H1 (cell line): ENCODE results near the gene OSBPL9. TPM values are rescaled to one million over a fixed set of nuclear protein-coding genes. Genes with fewer than 3 reads are reported as not detected.

Experiments used
- CTCF ChIA-PET: fragments of 300-600 bp; sonication (Branson Sonifier 250); formaldehyde crosslinking; loops from one replicate; lab custom pipeline; 2021; ENCODE audit not compliant: partially characterized antibody; lab: Charles Lee
- POLR2A ChIA-PET: fragments of 300-600 bp; sonication (Branson Sonifier 250); formaldehyde crosslinking; loops from one replicate; lab custom pipeline; 2021; ENCODE audit warnings: inconsistent platforms; ENCODE audit not compliant: partially characterized antibody; lab: Charles Lee
- DNase-seq, 2 experiments: peaks; one replicate each; pipeline versions ENCODE4 v3.0.0 to v3.0.0-alpha.2; 2010 to 2022; ENCODE audit warnings: low spot score in 2 of 2, low read depth in 1 of 2, mixed read lengths in 1 of 2
- FAIRE-seq: peaks from 2 replicates; lab custom pipeline; 2011; peaks lifted over from hg19 to GRCh38; lab: Jason Lieb, UNC
- H2AFZ ChIP-seq: 2 replicates; pipeline ENCODE4 v1.8.1; 2012; ENCODE audit warnings: low read length, inconsistent platforms
- H2AK5ac ChIP-seq: 2 replicates; pipeline ENCODE4 v1.6.1; 2013; ENCODE audit warnings: low read depth, low read length
- H2BK120ac ChIP-seq: replicated peaks from 2 replicates; pipeline ENCODE3; 2013; ENCODE audit warnings: low read depth, low read length, inconsistent platforms
- H2BK12ac ChIP-seq: 2 replicates; pipeline ENCODE4 v1.6.1; 2013; ENCODE audit warnings: low read depth, low read length
- H2BK15ac ChIP-seq: 2 replicates; pipeline ENCODE4 v1.6.1; 2013; ENCODE audit warnings: low read length
- H2BK20ac ChIP-seq: 2 replicates; pipeline ENCODE4 v1.6.1; 2013; ENCODE audit warnings: low read length
- H2BK5ac ChIP-seq: 2 replicates; pipeline ENCODE4 v1.6.1; 2013; ENCODE audit warnings: low read depth, low read length
- H3K14ac ChIP-seq: 2 replicates; pipeline ENCODE4 v1.6.1; 2013; ENCODE audit warnings: inconsistent platforms; ENCODE audit not compliant: insufficient read length
- H3K18ac ChIP-seq: 2 replicates; pipeline ENCODE4 v1.6.1; 2013; ENCODE audit warnings: low read length; ENCODE audit errors: extremely low read depth
- H3K23ac ChIP-seq: 2 replicates; pipeline ENCODE4 v1.6.1; 2013; ENCODE audit warnings: inconsistent platforms; ENCODE audit not compliant: insufficient read length
- H3K23me2 ChIP-seq: 2 replicates; pipeline ENCODE4 v1.6.1; 2013; ENCODE audit warnings: low read depth, low read length
- H3K27ac ChIP-seq: 2 replicates; pipeline ENCODE4 v1.6.1; 2011; ENCODE audit warnings: low read depth, low read length, inconsistent platforms
- H3K27me3 ChIP-seq, 4 experiments: replicated peaks in 1 of 4; 1 replicate in 1 of 4; 2 replicates in 3 of 4; pipeline versions ENCODE4 v1.6.1 to v1.8.1; 2011 to 2013; ENCODE audit warnings: low read length in 3 of 4, mild to moderate bottlenecking in 3 of 4, inconsistent platforms in 2 of 4, mixed read lengths in 2 of 4, moderate library complexity in 1 of 4; ENCODE audit not compliant: control insufficient read depth in 3 of 4, insufficient read depth in 3 of 4; ENCODE audit errors: extremely low read depth in 1 of 4
- H3K36me3 ChIP-seq, 4 experiments: 2 replicates each; pipeline versions ENCODE4 v1.6.1 to v1.8.1; 2011 to 2013; ENCODE audit warnings: mild to moderate bottlenecking in 4 of 4, low read length in 3 of 4, moderate library complexity in 2 of 4, control low read depth in 1 of 4, inconsistent platforms in 1 of 4; ENCODE audit not compliant: insufficient read depth in 4 of 4, control insufficient read depth in 2 of 4
- H3K4ac ChIP-seq: replicated peaks from 2 replicates; pipeline ENCODE3; 2013; ENCODE audit warnings: low read length, low read depth, mixed read lengths, inconsistent platforms; ENCODE audit not compliant: insufficient read length
- H3K4me1 ChIP-seq, 4 experiments: replicated peaks in 1 of 4; 1 replicate in 1 of 4; 2 replicates in 3 of 4; pipeline versions ENCODE4 v1.6.1 to v1.8.1; 2011 to 2013; ENCODE audit warnings: low read length in 3 of 4, inconsistent platforms in 2 of 4, mixed read lengths in 1 of 4; ENCODE audit not compliant: insufficient read depth in 4 of 4, control insufficient read depth in 3 of 4
- H3K4me2 ChIP-seq, 2 experiments: 2 replicates each; pipeline versions ENCODE4 v1.6.1 to v1.8.1; 2011 to 2013; ENCODE audit warnings: low read depth in 2 of 2, low read length in 2 of 2, control low read depth in 1 of 2, inconsistent platforms in 1 of 2, mild to moderate bottlenecking in 1 of 2; ENCODE audit not compliant: insufficient read depth in 1 of 2
- H3K4me3 ChIP-seq, 4 experiments: fragments of 200-600, 300-600 bp in 1 of 4; sonication (generic), shearing (Covaris generic), sonication (Bioruptor Twin) in 1 of 4; 2 replicates each; pipeline versions ENCODE4 v1.5.1 to v1.8.1; 2011 to 2016; ENCODE audit warnings: low read length in 4 of 4, low read depth in 3 of 4, control low read depth in 2 of 4, inconsistent platforms in 2 of 4, mild to moderate bottlenecking in 2 of 4, mixed read lengths in 1 of 4, moderate library complexity in 1 of 4; ENCODE audit not compliant: insufficient read depth in 2 of 4; ENCODE audit errors: extremely low read depth in 1 of 4
- H3K56ac ChIP-seq: replicated peaks from 2 replicates; pipeline ENCODE3; 2013; ENCODE audit warnings: low read depth, mild to moderate bottlenecking, mixed read lengths, low read length, inconsistent platforms; ENCODE audit not compliant: insufficient read length
- H3K79me1 ChIP-seq: 2 replicates; pipeline ENCODE4 v1.6.1; 2013; ENCODE audit warnings: low read depth, low read length, control low read depth
- H3K79me2 ChIP-seq, 2 experiments: 2 replicates each; pipeline versions ENCODE4 v1.6.1 to v1.8.1; 2012 to 2013; ENCODE audit warnings: low read length in 2 of 2, mild to moderate bottlenecking in 2 of 2, inconsistent platforms in 1 of 2; ENCODE audit not compliant: insufficient read depth in 2 of 2, control insufficient read depth in 1 of 2
- H3K9ac ChIP-seq, 4 experiments: replicated peaks in 1 of 4; 1 replicate in 1 of 4; 2 replicates in 3 of 4; pipeline versions ENCODE4 v1.6.1 to v1.8.1; 2011 to 2013; ENCODE audit warnings: low read depth in 3 of 4, low read length in 3 of 4, control low read depth in 2 of 4, mild to moderate bottlenecking in 2 of 4, moderate library complexity in 2 of 4, inconsistent platforms in 1 of 4; ENCODE audit errors: extremely low read depth in 1 of 4
- H3K9me3 ChIP-seq, 2 experiments: 2 replicates each; pipeline versions ENCODE4 v1.6.1 to v1.8.1; 2012 to 2013; ENCODE audit warnings: mild to moderate bottlenecking in 2 of 2, moderate library complexity in 2 of 2, control low read depth in 1 of 2, inconsistent platforms in 1 of 2, low read depth in 1 of 2, low read length in 1 of 2, mixed read lengths in 1 of 2; ENCODE audit not compliant: insufficient read depth in 2 of 2
- H4K20me1 ChIP-seq, 2 experiments: replicated peaks in 1 of 2; 2 replicates each; pipeline versions ENCODE3 to v1.8.1; 2011 to 2013; ENCODE audit warnings: inconsistent platforms in 2 of 2, low read length in 2 of 2, mild to moderate bottlenecking in 1 of 2; ENCODE audit not compliant: insufficient read depth in 2 of 2, control insufficient read depth in 1 of 2
- H4K5ac ChIP-seq: 2 replicates; pipeline ENCODE4 v1.6.1; 2013; ENCODE audit warnings: low read length, low read depth, mixed read lengths, inconsistent platforms; ENCODE audit not compliant: insufficient read length
- H4K8ac ChIP-seq: 2 replicates; pipeline ENCODE4 v1.8.0; 2013; ENCODE audit warnings: mild to moderate bottlenecking, moderate library complexity, low read length, inconsistent platforms; ENCODE audit not compliant: insufficient read depth; ENCODE audit errors: extremely low read depth
- H4K91ac ChIP-seq: replicated peaks from 2 replicates; pipeline ENCODE3; 2013; ENCODE audit warnings: low read length, mixed read lengths, inconsistent platforms; ENCODE audit not compliant: insufficient read length
- ATF3 ChIP-seq: IDR thresholded peaks from 2 replicates; pipeline ENCODE4 v1.6.1; 2011; ENCODE audit warnings: low read depth, mild to moderate bottlenecking, low read length; ENCODE audit not compliant: insufficient read depth
- CHD1 ChIP-seq: IDR thresholded peaks from 2 replicates; pipeline ENCODE4 v1.6.1; 2012; ENCODE audit warnings: low read depth, low read length, improper control_type of control experiment
- CTBP2 ChIP-seq: IDR thresholded peaks from 2 replicates; pipeline ENCODE4 v1.7.0; 2011; ENCODE audit warnings: borderline replicate concordance, mild to moderate bottlenecking, moderate library complexity, mixed read lengths, low read length; ENCODE audit not compliant: insufficient read depth, insufficient read length
- KDM1A ChIP-seq: fragments of 200-600, 300-600 bp; sonication (generic); IDR thresholded peaks from 2 replicates; pipeline ENCODE4 v1.7.1; 2016; ENCODE audit warnings: mild to moderate bottlenecking, low read length, borderline replicate concordance
- MAX ChIP-seq: IDR thresholded peaks from 2 replicates; pipeline ENCODE4 v1.6.1; 2012; ENCODE audit warnings: inconsistent platforms
- RXRA ChIP-seq: IDR thresholded peaks from 2 replicates; pipeline ENCODE4 v1.6.1; 2011; ENCODE audit warnings: low read depth, mild to moderate bottlenecking, low read length, moderate library complexity; ENCODE audit not compliant: insufficient read depth
- SIRT6 ChIP-seq: IDR thresholded peaks from one replicate; pipeline ENCODE4 v1.7.1; 2012; ENCODE audit warnings: low read length, inconsistent platforms
- SIX5 ChIP-seq: IDR thresholded peaks from 2 replicates; pipeline ENCODE4 v1.6.1; 2011; ENCODE audit warnings: mild to moderate bottlenecking, low read depth, low read length
- TAF7 ChIP-seq: optimal IDR thresholded peaks from 2 replicates; pipeline ENCODE3; 2011; ENCODE audit warnings: low read depth, mild to moderate bottlenecking, inconsistent platforms, low read length, moderate library complexity, borderline replicate concordance
- YY1 ChIP-seq: IDR thresholded peaks from 2 replicates; pipeline ENCODE4 v1.6.1; 2011; ENCODE audit warnings: low read depth, mild to moderate bottlenecking, low read length
- WGBS, 2 experiments: shearing (Covaris generic) in 1 of 2; methylation state at CpG; one replicate each; pipeline versions ENCODE4 v1.1.6 to v1.1.7; 2013 to 2015; ENCODE audit warnings: low lambda C conversion rate in 2 of 2, mixed read lengths in 2 of 2, inconsistent platforms in 1 of 2, low coverage in 1 of 2, missing lambda C conversion rate in 1 of 2; ENCODE audit not compliant: insufficient replicate concordance in 2 of 2, insufficient coverage in 1 of 2, insufficient read length in 1 of 2; ENCODE audit errors: extremely low coverage in 1 of 2, missing lambda C conversion rate in 1 of 2; 5-methylcytosine and 5-hydroxymethylcytosine counted together
- polyA plus RNA-seq, 7 experiments: library from polyadenylated mRNA; depleted of rRNA in 3 of 7; stranded (reverse) in 5 of 7; unstranded in 2 of 7; fragments of >200 nt in 5 of 7; fragments of 200-250 nt in 2 of 7; gene quantifications; 1 replicate in 5 of 7; 2 replicates in 1 of 7; 4 replicates in 1 of 7; pipeline versions ENCODE4 v1.2.1 to v1.2.3, GENCODE V29; 2011 to 2013; ENCODE audit warnings: missing spikeins in 2 of 7, mixed read lengths in 2 of 7
- total RNA-seq: library from RNA; stranded (reverse); fragmentation: NEBNext Ultra II Directional; extraction: Animal tissue kit (Norgen Biotek cat#: 25700); gene quantifications from 2 replicates; pipeline ENCODE4 v1.2.1, GENCODE V29; 2021

The OSBPL9 gene
- total and polyA plus RNA-seq, 2 of the 8 experiments (the other 6 are each of a cell fraction or from before 2014, with no cell fraction given), result 58.2 to 71.6 TPM

- no peak overlapping the region for H3K23ac ChIP-seq
- no peak overlapping the region for H2BK5ac ChIP-seq
- H3K56ac ChIP-seq, result no peak overlapping the region
- ChIA-PET CTCF (no interaction called here), POLR2A (no interaction called here)
- no peak for DNase-seq
- H2BK12ac ChIP-seq, result no peak overlapping the region
- no peak overlapping the region for H3K9ac ChIP-seq
- no peak overlapping the region for H3K4ac ChIP-seq
- H3K36me3 ChIP-seq, result no peaks in the 10 kb centered on the region; a peak in 1 of 8 replicates
- H3K23me2 ChIP-seq, result no peaks in the 10 kb centered on the region; the same call in 1 of the 2 replicates
- no peak overlapping the region for H2BK120ac ChIP-seq
- no peak overlapping the region for H4K8ac ChIP-seq
- no peaks in the 10 kb centered on the region for H3K79me2 ChIP-seq
- H4K91ac ChIP-seq, result no peak overlapping the region
- 87% methylated on average over 3 of the region's 3 CpGs; no CpG with 5 or more reads in 1 of the 2 experiments for WGBS, 2 experiments
- no peaks in the 10 kb centered on the region for H4K20me1 ChIP-seq
- H3K4me1 ChIP-seq, result peaks cover 0 to 10% (median 5%) of the 10 kb centered on the region in 4 experiments; a peak in 5 of 7 replicates
- H3K18ac ChIP-seq, result no peak overlapping the region
- no peak overlapping the region for H2AFZ ChIP-seq
- no peak overlapping the region for H2BK20ac ChIP-seq
- no peak overlapping the region for H3K27ac ChIP-seq
- H3K4me2 ChIP-seq, result no peak overlapping the region
- H3K79me1 ChIP-seq, result peaks cover 4% of the 10 kb centered on the region; the same call in 1 of the 2 replicates
- H3K27me3 ChIP-seq, result no peaks in the 10 kb centered on the region
- no peak overlapping the region for H2BK15ac ChIP-seq
- no peak overlapping the region for H4K5ac ChIP-seq
- TF ChIP-seq CTBP2, result no peak
- no peak for TF ChIP-seq RXRA
- no peak for TF ChIP-seq YY1
- TF ChIP-seq TAF7, result no peak
- TF ChIP-seq MAX, result no peak
- TF ChIP-seq KDM1A, result no peak
- no peak for TF ChIP-seq CHD1
- TF ChIP-seq ATF3, result no peak
- TF ChIP-seq SIX5, result no peak
- TF ChIP-seq SIRT6, result no peak
- H3K9me3 ChIP-seq, result no peaks in the 10 kb centered on the region
- FAIRE-seq, result no peak
- no peak overlapping the region for H3K14ac ChIP-seq
- no peak overlapping the region for H2AK5ac ChIP-seq
- no peak overlapping the region for H3K4me3 ChIP-seq
Observed at GRCh38 chr1:51651552-51651942, 34.7 kb downstream of the OSBPL9 start.
